ENCODE measurements around the gene VAV3.
"Not testable (repeated sequence)": the region's sequence is repeated elsewhere in the genome, so short reads cannot be mapped to it uniquely, and the experiment has no call there.

DNA sequence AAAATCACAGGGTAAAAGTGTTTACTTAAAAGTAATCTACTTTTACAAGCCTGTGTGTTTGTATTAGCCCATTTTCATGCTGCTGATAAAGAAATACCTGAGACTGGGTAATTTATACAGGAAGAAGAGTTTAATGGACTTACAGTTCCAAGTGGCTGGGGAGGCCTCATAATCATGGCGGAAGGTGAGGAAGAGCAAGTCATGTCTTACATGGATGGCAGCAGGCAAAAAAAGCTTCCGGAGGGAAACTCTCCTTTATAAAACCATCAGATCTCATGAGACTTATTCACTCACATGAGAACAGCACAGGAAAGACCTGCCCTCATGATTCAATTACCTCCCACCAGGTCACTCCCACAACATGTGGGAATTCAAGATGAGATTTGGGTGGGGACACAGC lies 71.6 kb downstream of the VAV3 start:
- TF ChIP-seq EZH2phosphoT487 (IDR thresholded peaks at IDR 0.05; ENCODE audit: insufficient read depth, low read depth); EZH2 (IDR thresholded peaks at IDR 0.05; ENCODE audit: insufficient read depth, poor library complexity, severe bottlenecking): not testable (repeated sequence)
